ENCODE results near the gene TMEM168.
"Not testable (repeated sequence)": the region's sequence is repeated elsewhere in the genome, so short reads cannot be mapped to it uniquely, and the experiment has no call there.

Gene TMEM168

GRCh38 chr7:112779667-112780066, 10.5 kb downstream of the TMEM168 start:
- no peak for DNase-seq (ENCODE audit: low read depth)

- DNase-seq (ENCODE audit: low read depth) = no peak
Measured at GRCh38 chr7:112777406-112777805, 12.8 kb downstream of the TMEM168 start.

- DNase-seq (ENCODE audit: low read depth) = no peak
Measured at GRCh38 chr7:112771166-112771565, 19.0 kb downstream of the TMEM168 start.

GRCh38 chr7:112770051-112770450, 20.1 kb downstream of the TMEM168 start:
- DNase-seq (ENCODE audit: low read depth) = no peak

GRCh38 chr7:112765105-112765504, 25.1 kb downstream of the TMEM168 start:
- no peak for DNase-seq (ENCODE audit: low read depth)

- DNase-seq (ENCODE audit: low read depth) = no peak
Measured at GRCh38 chr7:112763996-112764395, 26.2 kb downstream of the TMEM168 start.

- DNase-seq (ENCODE audit: low read depth) = no peak
Measured at GRCh38 chr7:112763298-112763697, 26.9 kb downstream of the TMEM168 start.

- DNase-seq (ENCODE audit: low read depth) = no peak
Measured at GRCh38 chr7:112759905-112760304, 30.3 kb downstream of the TMEM168 start.

GRCh38 chr7:112757337-112757736, 32.9 kb downstream of the TMEM168 start:
- no peak for DNase-seq (ENCODE audit: low read depth)

- DNase-seq (ENCODE audit: low read depth) = no peak
Measured at GRCh38 chr7:112753298-112753697, 36.9 kb downstream of the TMEM168 start.

- no peak for DNase-seq (ENCODE audit: low read depth)
Measured at GRCh38 chr7:112752576-112752975, 37.6 kb downstream of the TMEM168 start.

- DNase-seq (ENCODE audit: low read depth) = no peak
Measured at GRCh38 chr7:112749775-112750174, 40.4 kb downstream of the TMEM168 start.

GRCh38 chr7:112748381-112748780, 41.8 kb downstream of the TMEM168 start:
- DNase-seq (ENCODE audit: low read depth) = no peak

GRCh38 chr7:112745635-112746034, 44.6 kb downstream of the TMEM168 start:
- no peak for DNase-seq (ENCODE audit: low read depth)

GRCh38 chr7:112744818-112745217, 45.4 kb downstream of the TMEM168 start:
- no peak for DNase-seq (ENCODE audit: low read depth)

- DNase-seq (ENCODE audit: low read depth) = no peak
Measured at GRCh38 chr7:112743811-112744210, 46.4 kb downstream of the TMEM168 start.

- no peak for DNase-seq (ENCODE audit: low read depth)
Measured at GRCh38 chr7:112740667-112741066, 49.5 kb downstream of the TMEM168 start.

GRCh38 chr7:112739436-112740180, 50.6 kb downstream of the TMEM168 start:
- DNase-seq (ENCODE audit: low read depth) = no peak

GRCh38 chr7:112735261-112735660, 54.9 kb downstream of the TMEM168 start:
- DNase-seq (ENCODE audit: low read depth) = no peak

- not testable (repeated sequence) for DNase-seq (ENCODE audit: low read depth)
Measured at GRCh38 chr7:112731324-112731723, 58.9 kb downstream of the TMEM168 start.

GRCh38 chr7:112726076-112726475, 64.1 kb downstream of the TMEM168 start:
- DNase-seq (ENCODE audit: low read depth) = no peak

GRCh38 chr7:112723416-112723815, 66.8 kb downstream of the TMEM168 start:
- no peak for DNase-seq (ENCODE audit: low read depth)

GRCh38 chr7:112721366-112721765, 68.8 kb downstream of the TMEM168 start:
- no peak for DNase-seq (ENCODE audit: low read depth)

GRCh38 chr7:112715525-112715924, 74.7 kb downstream of the TMEM168 start:
- no peak for DNase-seq (ENCODE audit: low read depth)
